ENCODE data around the gene NUDT3.
"Not testable (repeated sequence)": the region's sequence is repeated elsewhere in the genome, so short reads cannot be mapped to it uniquely, and the experiment has no call there.

DNA sequence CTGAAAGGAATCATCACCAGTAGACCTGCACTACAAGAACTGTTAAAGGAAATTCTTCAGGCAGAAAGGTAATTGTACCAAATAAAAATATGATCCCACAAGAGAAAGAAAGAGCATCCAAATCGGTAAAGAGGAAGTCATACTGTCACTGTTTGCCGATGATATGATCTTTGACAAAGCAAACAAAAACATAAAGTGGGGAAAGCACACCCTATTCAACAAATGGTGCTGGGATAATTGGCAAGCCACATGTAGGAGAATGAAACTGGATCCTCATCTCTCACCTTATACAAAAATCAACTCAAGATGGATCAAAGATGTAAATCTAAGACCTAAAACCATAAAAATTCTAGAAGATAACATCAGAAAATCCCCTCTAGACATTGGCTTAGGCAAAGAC lies 140.1 kb downstream of the NUDT3 start:
- TF ChIP-seq, protein P1, sequence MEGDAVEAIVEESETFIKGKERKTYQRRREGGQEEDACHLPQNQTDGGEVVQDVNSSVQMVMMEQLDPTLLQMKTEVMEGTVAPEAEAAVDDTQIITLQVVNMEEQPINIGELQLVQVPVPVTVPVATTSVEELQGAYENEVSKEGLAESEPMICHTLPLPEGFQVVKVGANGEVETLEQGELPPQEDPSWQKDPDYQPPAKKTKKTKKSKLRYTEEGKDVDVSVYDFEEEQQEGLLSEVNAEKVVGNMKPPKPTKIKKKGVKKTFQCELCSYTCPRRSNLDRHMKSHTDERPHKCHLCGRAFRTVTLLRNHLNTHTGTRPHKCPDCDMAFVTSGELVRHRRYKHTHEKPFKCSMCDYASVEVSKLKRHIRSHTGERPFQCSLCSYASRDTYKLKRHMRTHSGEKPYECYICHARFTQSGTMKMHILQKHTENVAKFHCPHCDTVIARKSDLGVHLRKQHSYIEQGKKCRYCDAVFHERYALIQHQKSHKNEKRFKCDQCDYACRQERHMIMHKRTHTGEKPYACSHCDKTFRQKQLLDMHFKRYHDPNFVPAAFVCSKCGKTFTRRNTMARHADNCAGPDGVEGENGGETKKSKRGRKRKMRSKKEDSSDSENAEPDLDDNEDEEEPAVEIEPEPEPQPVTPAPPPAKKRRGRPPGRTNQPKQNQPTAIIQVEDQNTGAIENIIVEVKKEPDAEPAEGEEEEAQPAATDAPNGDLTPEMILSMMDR (IDR thresholded peaks at IDR 0.05) = not testable (repeated sequence)
- not testable (repeated sequence) for TF ChIP-seq POLR2A, EP300 (IDR thresholded peaks at IDR 0.05)
